Activated CD4-positive, alpha-beta T cell treated with anti-CD3 and anti-CD28 coated beads, Interleukin-2, amount 50 U/mL, for 16 hours (primary cell): ENCODE results near the gene RNF40.
A peak's percentile ranks its signal among the peaks of the same experiment; 100 is the strongest.

Experiments
- DNase-seq: peaks from one replicate; pipeline ENCODE4 v3.0.0-alpha.2; 2020

The RNF40 gene

DNA sequence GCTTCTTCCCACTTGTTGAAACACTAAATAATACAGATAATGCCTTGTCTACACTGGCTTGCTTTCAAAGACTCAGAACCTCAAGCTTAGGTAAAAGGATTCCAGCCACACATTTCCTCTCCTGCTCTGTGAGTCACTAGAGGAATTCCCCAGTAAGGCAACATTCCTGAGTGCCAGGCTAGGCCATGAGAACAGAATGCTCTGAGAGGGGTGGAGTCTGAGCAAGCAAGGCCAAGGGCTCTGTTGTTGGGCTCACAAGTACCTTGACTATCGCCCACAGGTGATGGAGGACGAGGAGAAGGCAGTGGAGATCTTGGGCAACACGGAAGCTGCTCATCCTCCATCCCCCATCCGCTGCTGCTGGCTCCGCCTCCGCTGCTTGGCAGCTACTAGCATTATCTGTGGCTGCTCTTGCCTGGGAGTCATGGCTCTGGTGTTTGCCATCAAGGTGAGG lies 20.6 kb upstream of the RNF40 start:
- no peak for DNase-seq

DNA sequence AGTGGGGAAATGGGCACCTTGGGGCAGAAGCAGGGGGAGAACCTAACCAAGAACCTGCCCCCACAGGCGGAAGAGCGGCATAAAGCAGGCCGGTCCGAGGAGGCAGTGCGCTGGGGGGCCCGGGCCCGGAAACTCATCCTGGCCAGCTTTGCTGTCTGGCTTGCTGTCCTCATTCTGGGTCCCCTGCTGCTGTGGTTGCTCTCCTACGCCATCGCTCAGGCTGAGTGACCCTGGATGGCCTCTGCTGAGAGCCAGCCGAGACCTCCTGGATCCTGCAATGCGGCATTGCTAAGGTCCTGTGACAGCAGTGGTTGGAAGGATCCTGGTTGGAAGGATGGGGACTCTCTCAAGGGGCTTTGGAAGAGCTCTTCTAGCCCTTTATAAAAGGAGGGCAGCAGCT lies 18.4 kb upstream of the RNF40 start:
- no peak for DNase-seq

DNA sequence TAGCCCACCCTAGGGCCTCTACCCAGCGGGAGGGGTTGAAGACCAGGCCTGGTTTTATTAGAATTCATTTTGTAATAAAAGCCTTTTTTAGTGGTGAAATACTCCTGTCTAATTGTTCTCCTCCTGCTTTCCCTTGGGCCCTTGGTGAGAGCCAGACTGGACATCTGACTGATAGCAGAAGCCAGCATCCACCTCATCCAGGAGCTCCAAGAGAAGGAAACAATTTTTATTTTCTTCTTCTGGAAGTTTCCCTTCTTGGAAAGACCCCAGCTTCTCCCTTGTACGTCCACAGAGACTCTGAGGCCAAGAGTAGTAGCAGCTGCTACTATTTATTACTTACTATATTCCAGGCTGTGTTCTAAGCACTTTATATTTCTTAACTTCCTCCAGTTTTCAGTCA lies 17.9 kb upstream of the RNF40 start:
- no peak for DNase-seq

DNA sequence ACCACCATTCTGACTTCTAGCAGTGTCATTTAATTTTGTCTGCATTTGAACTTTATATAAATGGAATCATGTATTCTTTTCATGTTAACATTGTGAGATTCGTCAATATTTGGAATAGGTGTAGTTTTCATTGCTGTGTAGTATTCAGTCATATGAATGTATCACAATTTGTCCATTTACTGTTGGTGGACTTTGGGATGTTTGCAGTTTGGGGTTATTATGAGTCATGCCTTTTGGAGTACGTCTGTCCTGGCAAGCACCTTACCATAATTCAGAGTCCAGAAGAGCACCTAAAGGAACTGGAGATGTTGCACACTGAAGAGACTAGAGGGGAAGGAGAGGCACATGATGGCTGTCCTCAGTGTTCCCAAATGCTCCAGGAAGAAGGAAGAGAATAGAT lies 17.0 kb upstream of the RNF40 start:
- DNase-seq = no peak

DNA sequence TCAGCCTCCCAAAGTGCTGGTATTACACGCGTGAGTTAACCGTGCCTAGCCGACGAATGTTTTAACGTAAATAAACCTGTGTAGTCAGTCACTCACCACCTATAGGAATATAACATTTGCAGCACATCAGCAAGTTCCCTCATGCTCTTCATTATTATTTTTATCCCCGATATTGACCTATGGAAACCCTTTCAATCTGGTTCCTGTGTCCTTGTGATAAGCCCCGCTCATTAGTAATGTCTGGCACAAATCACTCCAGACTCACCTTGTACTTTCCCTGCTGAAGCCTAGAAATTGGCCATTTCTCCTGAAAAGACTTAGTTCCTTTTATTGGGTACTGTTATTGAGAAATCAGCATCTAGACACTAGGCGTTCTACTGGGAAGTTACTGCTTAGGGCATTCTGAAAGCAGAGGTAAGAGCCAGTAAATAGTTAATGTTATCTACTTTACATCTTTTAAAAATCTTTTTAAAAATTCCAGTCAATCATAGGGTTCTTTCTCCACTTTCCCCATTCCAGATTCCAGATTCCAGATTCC lies 15.4 kb upstream of the RNF40 start:
- DNase-seq = no peak

DNA sequence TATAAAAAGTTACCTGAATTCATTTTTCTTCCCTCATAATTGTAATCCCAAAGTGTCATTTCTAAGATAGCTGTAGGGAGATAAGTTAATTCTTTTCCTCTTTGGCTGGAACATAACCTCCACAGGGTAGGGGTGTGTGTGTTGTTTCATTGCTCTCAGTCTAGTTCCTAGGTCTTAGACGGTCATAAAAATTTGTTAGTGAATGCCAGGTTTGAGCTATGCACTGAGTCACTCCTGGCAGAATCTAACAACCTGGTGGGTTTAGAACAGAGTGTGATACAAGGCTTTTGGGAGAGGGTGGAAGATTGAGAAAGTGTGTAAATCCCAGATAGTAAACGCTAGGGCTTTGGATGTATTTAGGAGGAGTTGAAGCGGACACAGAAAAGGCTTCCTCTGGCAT lies 14.8 kb upstream of the RNF40 start:
- no peak for DNase-seq

DNA sequence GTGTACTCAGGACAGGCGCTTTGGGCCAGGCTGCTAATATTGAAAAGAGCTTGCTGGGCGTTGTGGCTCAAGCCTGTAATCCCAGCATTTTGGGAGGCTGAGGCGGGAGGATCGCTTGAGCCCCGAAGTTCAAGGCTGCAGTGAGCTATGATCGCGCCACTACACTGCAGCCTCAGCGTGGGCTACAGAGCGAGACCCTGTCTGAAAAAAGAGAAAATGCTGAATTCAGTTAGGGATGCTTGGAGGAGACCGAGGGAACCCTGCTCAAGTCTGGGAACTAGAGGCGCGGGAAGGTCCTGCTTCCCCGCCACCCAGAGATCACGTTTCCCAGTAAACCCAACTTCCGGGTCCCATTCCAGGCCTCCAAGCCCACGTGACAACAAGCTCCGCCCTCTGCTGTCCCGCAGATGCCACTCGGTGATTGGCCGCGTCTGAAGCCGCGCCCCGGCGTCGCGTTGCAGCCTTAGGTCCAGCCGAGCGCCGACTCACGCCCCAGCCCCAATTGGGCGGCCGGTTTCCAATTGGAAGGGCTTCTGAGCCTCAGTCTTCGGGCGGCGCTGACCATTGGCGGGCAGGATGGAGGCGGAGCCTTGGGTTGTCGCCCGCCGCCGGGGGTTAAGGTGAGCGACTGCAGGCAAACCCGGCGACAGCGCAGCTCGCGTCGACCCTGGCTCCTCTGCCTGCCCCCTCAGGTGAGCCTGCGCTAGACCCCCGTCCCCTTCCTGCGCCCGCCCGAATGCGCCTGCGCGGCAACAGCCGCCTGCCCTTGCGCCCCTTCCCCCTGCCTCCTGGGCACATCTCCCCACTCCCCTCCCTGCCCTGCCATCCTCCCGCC lies 14.1 kb upstream of the RNF40 start, which contains the start of gene PHKG2:
PHKG2 (plus strand) TSS at position 627 of the 835 bp plus-strand sequence. CDS start 396 bp downstream, outside the sequence.
- DNase-seq = peak; percentile 98

DNA sequence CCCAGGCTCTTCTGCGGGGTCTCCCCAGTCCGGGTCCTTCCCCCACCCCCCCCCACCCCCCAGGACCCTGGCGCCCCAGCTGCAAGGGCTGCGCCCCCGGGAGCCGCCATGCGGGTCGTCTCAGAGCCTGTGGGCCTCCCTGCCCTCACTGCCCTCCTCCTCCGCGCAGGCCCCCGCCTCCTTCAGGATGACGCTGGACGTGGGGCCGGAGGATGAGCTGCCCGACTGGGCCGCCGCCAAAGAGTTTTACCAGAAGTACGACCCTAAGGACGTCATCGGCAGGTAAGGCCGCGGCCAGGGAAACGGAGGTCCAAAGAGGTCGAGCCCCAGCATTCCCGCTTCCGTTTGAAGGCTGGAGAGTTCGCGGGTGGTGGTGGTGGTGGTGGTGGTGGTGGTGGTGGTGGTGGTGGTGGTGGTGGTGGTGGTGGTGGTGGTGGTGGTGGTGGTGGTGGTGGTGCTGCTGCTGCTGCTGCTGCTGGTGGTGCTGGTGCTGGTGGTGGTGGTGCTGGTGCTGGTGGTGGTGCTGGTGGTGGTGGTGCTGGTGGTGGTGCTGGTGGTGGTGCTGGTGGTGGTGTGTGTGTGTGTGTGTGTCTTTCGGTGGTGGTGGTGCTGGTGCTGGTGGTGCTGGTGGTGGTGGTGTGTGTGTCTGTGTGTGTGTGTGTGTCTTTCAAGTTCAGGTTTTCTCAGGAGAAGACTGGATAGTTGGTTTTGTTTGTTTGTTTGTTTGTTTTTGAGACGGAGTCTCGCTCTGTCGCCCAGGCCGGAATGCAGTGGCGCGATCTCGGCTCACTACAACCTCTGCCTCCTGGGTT lies 13.3 kb upstream of the RNF40 start:
- peak; percentile 32 for DNase-seq

DNA sequence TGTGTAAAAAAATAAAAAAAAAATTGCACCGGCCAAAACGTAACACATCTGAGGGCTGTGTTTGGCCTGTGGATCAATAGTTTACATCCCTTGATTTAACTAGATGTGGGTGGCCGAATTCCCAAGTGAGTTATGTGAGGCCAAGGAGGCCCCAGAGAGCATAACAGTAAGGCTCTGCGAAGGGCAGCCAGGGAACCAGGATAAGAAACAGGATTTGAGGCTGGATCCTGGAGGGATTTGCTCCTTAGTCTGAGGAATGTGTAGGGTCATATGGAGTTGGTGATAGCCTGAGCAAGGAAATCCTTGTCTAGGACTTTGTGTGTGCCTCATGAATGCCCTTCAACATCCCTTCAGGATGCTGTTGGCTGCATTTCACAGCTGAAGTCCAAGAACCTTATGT lies 11.9 kb upstream of the RNF40 start:
- DNase-seq = no peak

DNA sequence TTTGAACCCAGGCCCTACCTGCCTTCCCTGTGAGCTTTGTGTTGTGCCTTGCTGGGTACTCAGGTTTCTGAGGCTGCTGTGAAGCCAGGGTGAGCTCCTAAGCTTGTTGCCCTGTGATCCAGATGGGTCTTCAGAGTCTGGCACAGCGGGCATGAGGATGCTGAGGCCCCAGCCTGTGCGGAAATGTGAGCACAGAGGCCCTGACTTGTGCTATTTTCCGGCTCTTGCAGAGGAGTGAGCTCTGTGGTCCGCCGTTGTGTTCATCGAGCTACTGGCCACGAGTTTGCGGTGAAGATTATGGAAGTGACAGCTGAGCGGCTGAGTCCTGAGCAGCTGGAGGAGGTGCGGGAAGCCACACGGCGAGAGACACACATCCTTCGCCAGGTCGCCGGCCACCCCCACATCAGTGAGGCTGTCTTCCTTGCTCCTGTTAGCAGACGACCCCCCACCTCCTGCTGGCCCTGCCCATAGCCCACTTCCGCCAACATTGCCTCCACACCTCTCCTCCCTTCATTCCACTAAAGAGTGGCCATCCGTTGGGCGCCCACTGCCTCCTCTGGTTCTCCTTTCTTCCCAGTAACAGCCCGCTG lies 11.2 kb upstream of the RNF40 start:
- no peak for DNase-seq

DNA sequence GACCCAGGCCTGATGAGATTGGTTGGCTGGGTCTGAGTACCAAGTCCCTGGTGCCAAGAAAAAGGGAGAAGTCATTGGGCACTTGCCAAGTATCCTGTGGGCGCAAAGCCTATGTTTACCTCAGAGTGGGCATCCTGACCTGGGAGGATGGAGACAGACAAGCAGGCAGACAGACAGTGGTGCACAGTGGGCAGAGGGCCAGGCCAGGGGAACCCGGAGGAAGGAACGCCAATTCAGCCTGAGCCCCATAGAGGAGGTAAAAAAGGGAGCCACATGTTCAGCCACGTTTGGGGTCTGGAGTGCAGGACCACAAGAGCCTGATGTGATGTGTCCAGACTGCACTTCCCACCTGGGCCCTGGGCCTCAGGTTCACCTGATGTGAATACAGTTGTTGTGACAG lies 8.5 kb upstream of the RNF40 start:
- DNase-seq = no peak

DNA sequence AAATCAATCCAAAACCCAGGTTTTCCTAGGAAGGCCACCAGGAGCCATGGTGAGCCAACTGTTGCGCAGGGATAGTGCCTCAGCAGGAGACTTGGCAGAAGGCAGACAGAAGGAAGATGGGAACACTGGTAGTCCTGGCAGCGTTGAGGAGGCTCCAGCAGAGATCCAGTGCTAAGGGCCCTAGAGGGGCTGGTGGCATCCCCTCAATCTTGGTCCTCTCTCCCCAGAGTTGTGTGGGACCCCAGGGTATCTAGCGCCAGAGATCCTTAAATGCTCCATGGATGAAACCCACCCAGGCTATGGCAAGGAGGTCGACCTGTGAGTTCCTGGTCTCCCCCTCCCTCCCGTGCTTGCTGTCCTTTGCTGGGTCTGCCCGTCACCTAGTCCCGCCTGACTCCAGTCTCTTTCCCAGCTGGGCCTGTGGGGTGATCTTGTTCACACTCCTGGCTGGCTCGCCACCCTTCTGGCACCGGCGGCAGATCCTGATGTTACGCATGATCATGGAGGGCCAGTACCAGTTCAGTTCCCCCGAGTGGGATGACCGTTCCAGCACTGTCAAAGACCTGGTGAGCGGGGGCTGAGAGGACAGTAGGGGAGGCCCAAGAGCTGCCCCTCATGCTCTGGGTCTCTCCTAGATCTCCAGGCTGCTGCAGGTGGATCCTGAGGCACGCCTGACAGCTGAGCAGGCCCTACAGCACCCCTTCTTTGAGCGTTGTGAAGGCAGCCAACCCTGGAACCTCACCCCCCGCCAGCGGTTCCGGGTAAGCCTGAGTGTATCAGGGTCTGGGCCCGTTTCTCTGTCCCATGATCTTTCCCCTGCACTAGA lies 6.0 kb upstream of the RNF40 start:
- no peak for DNase-seq

DNA sequence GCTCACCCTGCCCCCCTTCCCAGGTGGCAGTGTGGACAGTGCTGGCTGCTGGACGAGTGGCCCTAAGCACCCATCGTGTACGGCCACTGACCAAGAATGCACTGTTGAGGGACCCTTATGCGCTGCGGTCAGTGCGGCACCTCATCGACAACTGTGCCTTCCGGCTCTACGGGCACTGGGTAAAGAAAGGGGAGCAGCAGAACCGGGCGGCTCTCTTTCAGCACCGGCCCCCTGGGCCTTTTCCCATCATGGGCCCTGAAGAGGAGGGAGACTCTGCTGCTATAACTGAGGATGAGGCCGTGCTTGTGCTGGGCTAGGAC lies 5.4 kb upstream of the RNF40 start:
- DNase-seq = no peak

DNA sequence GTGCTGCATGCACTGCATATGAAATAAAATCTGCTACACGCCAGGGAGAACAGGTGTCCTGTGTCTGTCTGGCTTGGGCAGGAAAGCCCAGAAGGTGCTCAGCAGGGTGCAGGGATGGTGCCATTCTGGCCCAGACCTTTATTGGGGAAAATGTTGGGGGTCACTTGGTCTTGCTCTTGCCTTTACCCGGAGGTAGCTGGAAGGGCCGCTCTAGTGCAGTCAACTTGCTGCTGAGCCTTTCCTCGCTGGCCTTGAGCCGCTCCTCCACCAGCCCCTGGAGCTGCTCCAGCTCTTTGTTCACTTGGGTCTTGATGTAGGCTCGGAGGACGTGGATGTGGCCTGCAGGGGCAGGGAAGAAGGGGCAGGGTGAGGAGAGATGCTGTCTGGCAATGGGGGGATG lies 4.8 kb upstream of the RNF40 start:
- DNase-seq = no peak

DNA sequence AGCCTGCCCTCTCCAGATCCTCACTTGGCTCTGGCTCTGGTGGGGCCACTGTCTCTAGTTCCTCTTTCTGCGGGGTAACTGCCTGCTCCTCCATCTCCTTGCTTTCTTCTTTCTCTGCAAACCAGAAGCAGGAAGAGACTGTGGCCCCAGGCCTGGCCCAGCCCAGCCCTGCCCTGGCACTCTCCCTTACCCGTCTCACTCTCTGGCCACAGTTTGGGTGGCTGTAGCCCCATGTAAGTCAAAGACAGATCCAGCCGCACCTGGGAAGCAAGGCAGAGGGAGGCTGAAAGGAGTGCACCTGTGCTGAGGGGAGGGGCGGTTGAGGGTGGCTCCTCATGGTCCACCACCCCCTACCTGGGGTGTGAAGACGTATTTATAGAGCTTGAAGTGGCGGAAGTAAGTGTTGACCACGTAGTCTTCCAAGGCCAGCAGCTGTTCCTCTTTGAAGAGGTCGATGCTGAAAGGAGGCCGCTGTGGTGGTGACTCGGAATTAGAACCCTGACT lies 3.1 kb upstream of the RNF40 start:
- DNase-seq = no peak

DNA sequence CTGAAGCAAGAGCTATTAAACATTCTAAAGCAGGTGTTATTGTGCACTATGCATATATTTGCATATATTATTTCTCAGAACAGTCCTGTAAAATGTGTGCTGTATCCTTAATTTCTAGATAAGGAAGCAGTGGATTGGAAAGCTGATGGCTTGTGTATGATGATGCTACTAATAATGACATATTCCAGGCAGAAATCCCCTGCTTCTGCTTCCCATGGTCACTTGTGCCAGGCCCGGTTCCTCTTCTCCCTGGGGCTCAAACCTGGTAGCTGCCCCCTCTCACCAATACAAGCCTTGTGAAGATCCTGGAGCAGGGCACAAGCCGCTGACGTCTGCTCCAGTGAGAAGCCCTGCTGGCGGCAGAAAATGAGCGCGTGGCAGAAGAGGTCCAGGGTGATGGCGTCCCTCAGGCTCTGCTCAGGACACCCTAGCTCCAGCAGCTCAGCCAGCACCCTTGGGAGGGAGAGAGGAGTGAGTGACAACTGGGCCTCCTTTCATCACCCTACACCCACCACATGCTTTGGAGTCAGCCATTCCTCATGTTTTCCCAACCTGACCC lies 2.0 kb upstream of the RNF40 start:
- DNase-seq = no peak

DNA sequence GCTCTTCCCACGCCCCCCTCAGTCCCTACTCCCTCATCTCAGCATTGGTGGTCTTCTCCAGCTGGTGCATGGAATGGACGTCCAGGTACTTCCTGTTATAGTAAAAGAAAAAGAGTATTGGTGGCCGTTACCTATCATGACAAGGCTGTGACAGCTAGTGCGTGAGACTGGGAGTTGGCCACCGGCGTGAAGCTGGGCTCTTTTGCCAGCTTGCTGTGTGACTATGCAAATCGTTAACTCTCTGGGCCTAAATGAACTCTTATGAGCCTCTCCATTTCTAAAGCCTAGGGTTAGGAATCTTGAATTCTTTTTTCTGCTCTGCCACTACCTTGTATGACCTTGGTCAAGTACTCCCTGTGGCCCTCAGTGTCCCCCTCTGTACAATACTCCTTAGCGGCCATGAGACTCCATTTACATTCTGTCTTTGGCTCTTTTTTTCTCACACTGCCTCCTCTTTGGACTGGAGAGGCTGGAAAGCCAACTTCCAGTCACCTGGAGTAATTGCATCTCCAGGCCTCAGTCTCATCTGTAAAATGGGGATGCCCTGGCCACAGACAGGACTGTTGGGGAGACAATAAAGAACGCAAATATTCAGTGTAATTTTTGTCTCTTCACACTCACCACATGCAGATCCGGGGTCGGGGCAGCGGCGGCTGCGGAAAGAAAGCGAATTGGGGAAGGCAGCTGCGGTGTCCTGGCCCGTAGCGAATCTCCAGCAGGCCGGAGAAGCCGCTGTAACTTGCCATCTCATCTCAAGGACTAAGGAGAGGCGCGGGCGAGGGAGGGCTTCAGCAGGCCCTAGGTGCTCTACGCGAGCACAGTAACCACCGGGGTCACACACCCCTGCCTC lies 1.3 kb upstream of the RNF40 start:
- DNase-seq = no peak

DNA sequence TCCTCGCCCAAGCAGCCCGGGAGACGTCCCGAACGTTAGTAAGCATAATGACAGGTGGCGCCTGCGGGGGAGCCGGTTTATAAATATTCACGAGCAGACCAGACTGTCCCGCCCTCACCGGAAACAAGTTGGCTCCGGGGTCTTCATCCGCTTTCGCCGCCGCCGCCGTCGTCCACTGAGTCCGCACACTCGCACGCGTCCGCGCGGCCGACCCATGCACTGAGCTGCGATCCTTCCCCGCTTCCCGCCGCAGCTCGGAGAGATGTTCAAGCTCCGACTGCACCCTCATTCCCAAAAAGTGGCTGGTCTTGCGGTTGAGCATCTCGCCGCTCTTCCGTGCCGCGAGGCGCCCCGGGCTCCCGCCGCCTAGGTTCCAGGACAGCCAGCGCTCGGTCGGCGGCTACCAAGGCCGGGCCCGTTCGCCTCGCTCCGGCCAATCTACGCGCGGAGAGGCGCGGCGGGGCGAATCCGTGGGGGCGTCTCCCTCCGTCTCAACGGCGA lies 645 bp upstream of the RNF40 start:
- DNase-seq = peak; percentile 36

DNA sequence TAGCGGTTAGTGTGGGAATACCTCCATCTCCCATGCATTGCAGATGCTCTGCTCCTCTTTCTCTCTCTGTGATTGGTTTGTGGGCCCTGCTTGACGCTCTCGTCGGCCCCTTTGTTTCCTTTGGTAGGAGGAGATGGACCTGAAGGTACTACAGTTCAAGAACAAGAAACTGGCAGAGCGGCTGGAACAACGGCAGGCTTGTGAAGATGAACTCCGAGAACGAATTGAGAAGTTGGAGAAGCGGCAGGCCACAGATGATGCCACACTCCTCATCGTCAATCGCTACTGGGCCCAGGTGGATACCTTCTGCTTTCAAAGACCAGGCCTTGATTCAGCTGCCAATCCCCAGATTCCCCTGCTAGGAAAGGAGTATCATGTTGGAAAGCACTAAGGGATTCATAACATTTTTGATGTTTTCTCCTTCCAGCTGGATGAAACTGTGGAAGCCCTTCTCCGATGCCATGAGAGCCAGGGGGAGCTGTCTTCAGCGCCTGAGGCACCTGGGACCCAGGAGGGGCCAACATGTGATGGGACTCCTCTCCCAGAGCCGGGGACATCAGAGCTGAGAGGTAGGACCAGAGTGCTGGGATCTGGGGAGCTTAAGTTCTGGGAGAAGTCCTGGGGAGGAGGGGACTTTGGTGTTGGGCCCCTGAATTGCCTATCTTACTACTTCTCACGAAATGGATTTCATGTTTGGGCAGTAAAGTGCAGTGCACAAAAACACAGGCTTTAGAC lies 1.0 kb downstream of the RNF40 start:
- no peak for DNase-seq

DNA sequence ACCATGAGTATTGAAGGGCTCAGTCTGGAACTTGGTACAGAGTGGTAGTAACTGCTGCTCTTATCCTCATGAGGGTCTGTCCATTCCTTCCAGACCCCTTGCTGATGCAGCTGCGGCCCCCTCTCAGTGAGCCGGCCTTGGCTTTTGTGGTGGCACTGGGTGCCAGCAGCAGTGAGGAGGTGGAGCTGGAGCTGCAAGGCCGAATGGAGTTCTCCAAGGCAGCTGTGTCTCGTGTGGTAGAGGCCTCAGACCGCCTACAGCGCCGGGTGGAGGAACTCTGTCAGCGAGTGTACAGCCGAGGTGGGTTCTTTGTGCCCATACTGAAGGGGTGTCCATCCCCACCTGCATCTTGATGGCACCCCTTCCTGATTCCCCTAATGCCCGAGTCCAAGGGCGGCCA lies 2.0 kb downstream of the RNF40 start:
- no peak for DNase-seq
